GM23248 (cell line): ENCODE data around the gene PXK. TPM values are rescaled to one million over a fixed set of nuclear protein-coding genes. Genes with fewer than 3 reads are reported as not detected.

Source experiments
- DNase-seq: peaks from one replicate; pipeline ENCODE4 v3.0.0-alpha.2; 2015
- H2AFZ ChIP-seq: fragments of 200-600 bp; sonication (generic); 2 replicates; pipeline ENCODE4 v1.6.1; 2016; ENCODE audit warnings: antibody characterized with exemption
- H3F3A ChIP-seq: fragments of 200-600 bp; sonication (generic); 2 replicates; pipeline ENCODE4 v1.6.1; 2016; ENCODE audit warnings: mild to moderate bottlenecking, antibody characterized with exemption, mixed run types; ENCODE audit not compliant: insufficient read depth
- H3K27ac ChIP-seq: fragments of 200-600 bp; sonication (generic); 2 replicates; pipeline ENCODE4 v1.5.1; 2016; ENCODE audit warnings: mild to moderate bottlenecking
- H3K27me3 ChIP-seq: fragments of 200-600 bp; sonication (generic); replicated peaks from 2 replicates; pipeline ENCODE4 v1.6.1; 2016; ENCODE audit warnings: mild to moderate bottlenecking; ENCODE audit not compliant: insufficient read depth
- H3K36me3 ChIP-seq: fragments of 200-600 bp; sonication (generic); 2 replicates; pipeline ENCODE4 v1.6.1; 2016; ENCODE audit warnings: low read depth, mild to moderate bottlenecking
- H3K4me1 ChIP-seq: fragments of 200-600 bp; sonication (generic); 2 replicates; pipeline ENCODE4 v1.6.1; 2016; ENCODE audit warnings: mild to moderate bottlenecking; ENCODE audit not compliant: insufficient read depth
- H3K4me2 ChIP-seq: fragments of 200-600 bp; sonication (generic); one replicate; pipeline ENCODE4 v1.6.1; 2016; ENCODE audit warnings: mild to moderate bottlenecking; ENCODE audit not compliant: unreplicated experiment
- H3K4me3 ChIP-seq: fragments of 200-600 bp; sonication (generic); 2 replicates; pipeline ENCODE4 v1.5.1; 2016; ENCODE audit warnings: mild to moderate bottlenecking
- H3K79me2 ChIP-seq: fragments of 200-600 bp; sonication (generic); 2 replicates; pipeline ENCODE4 v1.6.1; 2016; ENCODE audit warnings: mild to moderate bottlenecking; ENCODE audit not compliant: insufficient read depth
- H3K9ac ChIP-seq: fragments of 200-600 bp; sonication (generic); 2 replicates; pipeline ENCODE4 v1.6.1; 2016; ENCODE audit warnings: mild to moderate bottlenecking
- H3K9me2 ChIP-seq: fragments of 200-600 bp; sonication (generic); 2 replicates; pipeline ENCODE4 v1.6.1; 2016; ENCODE audit warnings: mixed run types, mild to moderate bottlenecking, moderate library complexity; ENCODE audit not compliant: insufficient read depth
- H3K9me3 ChIP-seq: fragments of 200-600 bp; sonication (generic); one replicate; pipeline ENCODE4 v1.6.1; 2017; ENCODE audit warnings: low read depth
- H4K20me1 ChIP-seq: fragments of 200-600 bp; sonication (generic); 2 replicates; pipeline ENCODE4 v1.6.0; 2016; ENCODE audit not compliant: insufficient read depth
- EZH2 ChIP-seq: fragments of 200-600 bp; sonication (generic); IDR thresholded peaks from 2 replicates; pipeline ENCODE4 v1.6.1; 2018; ENCODE audit warnings: antibody characterized with exemption, mild to moderate bottlenecking; ENCODE audit not compliant: insufficient read depth, poor library complexity, severe bottlenecking
- EZH2phosphoT487 ChIP-seq: fragments of 200-600 bp; sonication (generic); IDR thresholded peaks from 2 replicates; pipeline ENCODE4 v1.6.1; 2018; ENCODE audit warnings: antibody characterized with exemption, moderate library complexity, mild to moderate bottlenecking, low read depth; ENCODE audit not compliant: insufficient read depth
- WGBS, 2 experiments: methylation state at CpG; one replicate each; pipeline ENCODE4 v1.1.6; 2015 to 2017; ENCODE audit warnings: low lambda C conversion rate in 2 of 2, low coverage in 1 of 2; ENCODE audit errors: missing lambda C conversion rate in 2 of 2; 5-methylcytosine and 5-hydroxymethylcytosine counted together
- in situ Hi-C: fragments of 300-500 bp; cut with MboI; formaldehyde crosslinking; loops from 2 replicates; pipeline ENCODE4 v1.15.0; 2020
- polyA plus RNA-seq: library from polyadenylated mRNA; unstranded; fragments of >200 nt; fragmentation: Nextera tagmentation; extraction: Ambion mirVana; gene quantifications from 2 replicates; pipeline ENCODE4 v1.2.1, GENCODE V29; 2016
- total RNA-seq: library from RNA; depleted of rRNA; stranded (reverse); fragments of >200 nt; shearing (Covaris generic); gene quantifications from 2 replicates; pipeline ENCODE4 v1.2.3, GENCODE V29; 2014

PXK gene
- total and polyA plus RNA-seq, 2 experiments from 2014 or later = 33.8 to 45.1 TPM

- 87 to 88% methylated on average over 10 of the region's 10 CpGs for WGBS, 2 experiments
Measured at GRCh38 chr3:58370407-58370806, 37.7 kb downstream of the PXK start.

GRCh38 chr3:58371754-58372153, 39.1 kb downstream of the PXK start:
- Histone ChIP-seq H3K4me2 (no peak overlapping the region), H3K9ac (no peak overlapping the region), H3K4me1 (no peaks in the 10 kb centered on the region; the same call in 1 of the 2 replicates), H3K9me3 (no peaks in the 10 kb centered on the region), H3K79me2 (peaks cover 24% of the 10 kb centered on the region), H3K9me2 (no peaks in the 10 kb centered on the region), H3F3A (no peaks in the 10 kb centered on the region), H3K27me3 (no peaks in the 10 kb centered on the region), H3K4me3 (no peak overlapping the region), H3K27ac (no peak overlapping the region), H3K36me3 (no peaks in the 10 kb centered on the region; the same call in 1 of the 2 replicates), H2AFZ (no peak overlapping the region), H4K20me1 (no peaks in the 10 kb centered on the region)
- DNase-seq = no peak
- in situ Hi-C loops = no loop called here
- no peak for TF ChIP-seq EZH2
- TF ChIP-seq EZH2phosphoT487 = no peak

More at GRCh38 chr3:58370407-58370806, 37.7 kb downstream of the PXK start:
- H3K4me2 ChIP-seq = no peak overlapping the region
- H3K27me3 ChIP-seq = no peaks in the 10 kb centered on the region
- H3K9me3 ChIP-seq = no peaks in the 10 kb centered on the region
- H3K79me2 ChIP-seq = peaks cover 34% of the 10 kb centered on the region
- no peak for DNase-seq
- no peak overlapping the region for H3K27ac ChIP-seq
- H3K36me3 ChIP-seq = no peaks in the 10 kb centered on the region; the same call in 1 of the 2 replicates
- H2AFZ ChIP-seq = no peak overlapping the region
- TF ChIP-seq EZH2 (no peak), EZH2phosphoT487 (no peak)
- H3K4me3 ChIP-seq = no peak overlapping the region
- H3K9me2 ChIP-seq = no peaks in the 10 kb centered on the region
- in situ Hi-C loops = no loop called here
- no peaks in the 10 kb centered on the region for H4K20me1 ChIP-seq
- no peaks in the 10 kb centered on the region; the same call in 1 of the 2 replicates for H3K4me1 ChIP-seq
- no peak overlapping the region for H3K9ac ChIP-seq
- no peaks in the 10 kb centered on the region for H3F3A ChIP-seq

- Histone ChIP-seq H3K36me3 (no peaks in the 10 kb centered on the region; the same call in 1 of the 2 replicates), H3K4me1 (no peaks in the 10 kb centered on the region), H3K9ac (no peak overlapping the region), H3K9me3 (no peaks in the 10 kb centered on the region), H3F3A (no peaks in the 10 kb centered on the region), H3K79me2 (peaks cover 13% of the 10 kb centered on the region), H3K4me3 (no peak overlapping the region), H3K9me2 (no peaks in the 10 kb centered on the region), H4K20me1 (no peaks in the 10 kb centered on the region), H2AFZ (no peak overlapping the region), H3K27ac (no peak overlapping the region), H3K27me3 (no peaks in the 10 kb centered on the region), H3K4me2 (no peak overlapping the region)
- no peak for DNase-seq
- TF ChIP-seq EZH2phosphoT487 (no peak), EZH2 (no peak)
- in situ Hi-C loops = no loop called here
- 79 to 86% methylated on average over 5 of the region's 5 CpGs for WGBS, 2 experiments
Measured at GRCh38 chr3:58375254-58375653, 42.6 kb downstream of the PXK start.

GRCh38 chr3:58377168-58377567, 44.5 kb downstream of the PXK start:
- H3K9me2 ChIP-seq = no peaks in the 10 kb centered on the region
- in situ Hi-C loops = no loop called here
- H3K4me2 ChIP-seq = no peak overlapping the region
- no peak overlapping the region for H3K4me3 ChIP-seq
- peaks cover 18% of the 10 kb centered on the region for H3K79me2 ChIP-seq
- no peaks in the 10 kb centered on the region for H4K20me1 ChIP-seq
- H3K27me3 ChIP-seq = no peaks in the 10 kb centered on the region
- peaks cover 3% of the 10 kb centered on the region for H3F3A ChIP-seq
- H3K27ac ChIP-seq = no peak overlapping the region
- H3K36me3 ChIP-seq = no peaks in the 10 kb centered on the region
- no peak for DNase-seq
- H3K9me3 ChIP-seq = no peaks in the 10 kb centered on the region
- H3K4me1 ChIP-seq = no peaks in the 10 kb centered on the region
- TF ChIP-seq EZH2 (no peak), EZH2phosphoT487 (no peak)
- no peak overlapping the region for H3K9ac ChIP-seq
- WGBS, 2 experiments = 96 to 97% methylated on average over 5 of the region's 5 CpGs
- no peak overlapping the region for H2AFZ ChIP-seq

GRCh38 chr3:58377750-58378149, 45.1 kb downstream of the PXK start:
- Histone ChIP-seq H3K9me2 (no peaks in the 10 kb centered on the region), H3K27me3 (no peaks in the 10 kb centered on the region), H4K20me1 (no peaks in the 10 kb centered on the region), H3F3A (peaks cover 9% of the 10 kb centered on the region), H3K9ac (no peak overlapping the region), H3K9me3 (no peaks in the 10 kb centered on the region), H3K4me2 (no peak overlapping the region), H3K79me2 (peaks cover 18% of the 10 kb centered on the region), H3K36me3 (0 out of 2 replicates have a peak, but pooled peaks cover 4% of the 10 kb centered on the region), H3K4me1 (peaks cover 3% of the 10 kb centered on the region), H2AFZ (no peak overlapping the region), H3K27ac (no peak overlapping the region), H3K4me3 (no peak overlapping the region)
- TF ChIP-seq EZH2phosphoT487 (no peak), EZH2 (no peak)
- 94 to 95% methylated on average over 4 of the region's 4 CpGs for WGBS, 2 experiments
- in situ Hi-C loops = no loop called here
- no peak for DNase-seq
